Liver (tissue), 3 donors: ENCODE results near the gene ACTN1.

Experiments used
- ATF3 ChIP-seq: IDR thresholded peaks from 2 replicates; pipeline ENCODE4 v1.6.1; 2016; ENCODE audit warnings: antibody characterized with exemption
- CTCF ChIP-seq: fragments of 150-350 bp; IDR thresholded peaks from 2 replicates; pipeline ENCODE4 v1.5.1; 2017; ENCODE audit warnings: improper control_type of control experiment, low read depth, low read length; ENCODE audit not compliant: missing input control
- EGR1 ChIP-seq, 2 donors: IDR thresholded peaks; 2 replicates each; pipeline ENCODE4 v1.6.1; 2016 to 2018; ENCODE audit warnings: antibody characterized with exemption in 2 of 2, low read depth in 2 of 2
- FOXA1 ChIP-seq: IDR thresholded peaks from 2 replicates; pipeline ENCODE4 v1.6.1; 2016; ENCODE audit warnings: antibody characterized with exemption
- GABPA ChIP-seq, 2 donors: IDR thresholded peaks in 1 of 2; conservative IDR thresholded peaks in 1 of 2; 2 replicates each; pipeline ENCODE4 v1.6.1; 2016; ENCODE audit warnings: antibody characterized with exemption in 2 of 2, mild to moderate bottlenecking in 1 of 2, moderate library complexity in 1 of 2
- HNF4A ChIP-seq, 2 donors: conservative IDR thresholded peaks; 2 replicates each; pipeline ENCODE4 v1.6.1; 2016; ENCODE audit warnings: antibody characterized with exemption in 2 of 2, mild to moderate bottlenecking in 2 of 2
- JUND ChIP-seq, 2 donors: IDR thresholded peaks; 2 replicates each; pipeline ENCODE4 v1.6.1; 2016; ENCODE audit warnings: antibody characterized with exemption in 2 of 2
- NR2F2 ChIP-seq: IDR thresholded peaks from 2 replicates; pipeline ENCODE4 v1.6.1; 2016; ENCODE audit warnings: antibody characterized with exemption
- RAD21 ChIP-seq, 2 donors: IDR thresholded peaks; 2 replicates each; pipeline ENCODE4 v1.6.1; 2016; ENCODE audit warnings: antibody characterized with exemption in 2 of 2, mild to moderate bottlenecking in 2 of 2
- REST ChIP-seq: IDR thresholded peaks from 2 replicates; pipeline ENCODE4 v1.6.1; 2016; ENCODE audit warnings: antibody characterized with exemption, mild to moderate bottlenecking
- SP1 ChIP-seq: IDR thresholded peaks from 2 replicates; pipeline ENCODE4 v1.6.1; 2018; ENCODE audit warnings: antibody characterized with exemption, mild to moderate bottlenecking
- TAF1 ChIP-seq: conservative IDR thresholded peaks from 2 replicates; pipeline ENCODE4 v1.6.1; 2016; ENCODE audit warnings: antibody characterized with exemption, mild to moderate bottlenecking
- YY1 ChIP-seq: IDR thresholded peaks from 2 replicates; pipeline ENCODE4 v1.6.1; 2016; ENCODE audit warnings: antibody characterized with exemption, mild to moderate bottlenecking
- TF ChIP-seq, protein P1 (sequence below): IDR thresholded peaks from 2 replicates; pipeline ENCODE4 v1.6.1; 2016; ENCODE audit warnings: antibody characterized with exemption
- donor health status: healthy.
- donor health status: healthy.

DNA sequence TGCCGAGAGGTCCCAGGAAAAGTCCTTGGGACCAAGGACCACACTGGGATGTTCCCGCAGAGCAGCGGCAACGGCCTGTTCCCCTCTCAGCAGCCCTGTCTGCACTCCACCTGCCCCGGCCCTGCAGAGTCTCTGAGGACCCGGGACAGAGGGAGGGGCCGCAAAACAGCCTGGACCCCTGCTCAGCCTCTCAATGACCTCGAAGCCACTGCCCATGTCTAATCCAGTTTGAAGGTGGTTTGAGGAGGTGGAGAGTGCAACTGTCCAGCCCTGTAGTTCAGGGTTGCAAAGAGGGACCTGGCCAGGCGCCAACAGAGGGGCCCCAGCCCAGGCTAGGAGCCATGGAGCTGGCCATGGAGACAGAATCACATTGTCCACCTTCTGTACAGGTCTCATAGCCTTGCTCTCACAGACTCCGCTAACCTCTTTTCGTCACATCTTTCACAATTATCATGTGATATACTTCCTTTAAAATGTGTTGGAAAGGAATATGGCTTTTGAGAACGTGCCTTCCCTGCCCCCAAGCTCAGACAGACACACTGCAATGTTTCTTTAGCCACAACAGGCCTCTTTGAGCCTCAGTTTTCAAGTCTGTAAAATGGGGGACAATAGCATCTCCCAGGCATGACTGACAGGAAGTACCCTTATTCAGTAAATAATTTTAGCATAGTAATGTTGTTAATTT is 49.3 kb downstream of the ACTN1 start:
- TF ChIP-seq CTCF (no peak), RAD21 (IDR thresholded peaks at IDR 0.05) (no peak), ATF3 (no peak), GABPA (IDR thresholded peaks at IDR 0.05 in 1 of 2, conservative IDR thresholded peaks at IDR 0.05 in 1 of 2) (no peak), REST (no peak), HNF4A (conservative IDR thresholded peaks at IDR 0.05) (no peak), YY1 (no peak), FOXA1 (no peak), EGR1 (IDR thresholded peaks at IDR 0.05; ENCODE audit: low read depth in 2 of 2) (no peak), TAF1 (no peak), SP1 (no peak), JUND (IDR thresholded peaks at IDR 0.05) (no peak), NR2F2 (no peak)
- TF ChIP-seq, protein P1, sequence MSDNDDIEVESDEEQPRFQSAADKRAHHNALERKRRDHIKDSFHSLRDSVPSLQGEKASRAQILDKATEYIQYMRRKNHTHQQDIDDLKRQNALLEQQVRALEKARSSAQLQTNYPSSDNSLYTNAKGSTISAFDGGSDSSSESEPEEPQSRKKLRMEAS: no peak
